Muscle of arm (tissue), 12 donors: ENCODE measurements around the gene EHD1. TPM values are rescaled to one million over a fixed set of nuclear protein-coding genes. Genes with fewer than 3 reads are reported as not detected.

ENCODE experiments used
- DNase-seq: peaks from one replicate; pipeline ENCODE4 v3.0.0-alpha.2; 2013
- polyA plus RNA-seq, 12 donors: library from polyadenylated mRNA; unstranded; fragments of 120-200 nt; gene quantifications; one replicate each; pipeline ENCODE4 v1.2.1, GENCODE V29; 2013; ENCODE audit not compliant: insufficient read length in 12 of 12

The EHD1 gene
- polyA plus RNA-seq, 12 donors = 64.6 to 363 (median 85.9) TPM

- no peak for DNase-seq
Measured at GRCh38 chr11:64911689-64912088, 33.3 kb upstream of the EHD1 start.

DNA sequence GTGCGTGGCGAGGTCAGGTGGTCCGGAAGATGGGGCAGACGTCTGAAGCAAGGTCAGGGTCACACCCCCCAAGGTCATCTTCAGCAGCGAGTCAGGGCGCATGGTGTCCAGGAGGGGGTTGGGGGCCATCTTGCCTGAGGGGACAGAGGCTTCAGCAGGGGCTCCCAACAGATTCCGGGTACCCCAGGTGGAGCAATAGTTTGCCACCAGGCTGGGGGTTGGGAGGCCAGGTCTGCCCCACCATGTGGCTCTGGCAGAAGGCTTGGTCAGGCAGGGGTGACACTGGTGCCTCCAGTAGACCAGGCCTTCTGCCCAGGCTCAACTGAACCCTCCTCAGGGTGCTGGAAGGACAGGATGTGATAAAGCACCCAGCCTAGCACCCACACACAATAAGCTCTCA lies 32.7 kb upstream of the EHD1 start:
- DNase-seq = no peak

DNA sequence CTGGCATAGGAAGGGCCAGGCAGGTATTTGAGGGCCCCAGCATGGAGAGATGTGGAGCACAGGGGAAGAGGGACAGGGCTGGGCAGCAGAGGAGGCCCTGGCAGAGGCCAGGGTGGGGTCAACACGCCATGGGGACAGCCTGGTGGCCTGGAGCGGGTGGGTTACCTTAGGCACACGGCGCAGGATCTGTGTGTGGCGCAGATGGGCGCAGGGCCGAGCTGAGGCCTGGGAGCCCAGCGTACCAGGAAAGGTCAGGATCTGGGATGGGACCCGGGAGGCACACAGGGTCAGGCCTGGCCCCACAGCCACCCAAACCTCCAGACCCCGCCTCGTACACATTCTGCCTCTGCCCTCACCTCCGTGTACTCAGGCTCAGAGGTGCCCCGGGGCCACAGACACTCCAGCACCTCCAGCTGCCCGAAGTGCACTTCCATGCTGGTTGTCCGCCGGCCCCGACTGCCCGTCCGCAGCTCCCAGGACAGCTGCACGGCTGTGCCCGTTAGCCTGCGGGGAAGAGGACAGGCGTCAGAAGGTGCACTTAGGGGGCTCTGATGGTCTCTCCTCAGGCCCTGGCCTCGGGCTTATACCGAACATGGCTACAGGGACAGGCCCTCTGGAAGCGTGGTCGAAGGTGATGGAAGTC lies 32.2 kb upstream of the EHD1 start:
- DNase-seq = no peak

GRCh38 chr11:64909653-64910343 lies 31.4 kb upstream of the EHD1 start:
- DNase-seq = no peak

DNA sequence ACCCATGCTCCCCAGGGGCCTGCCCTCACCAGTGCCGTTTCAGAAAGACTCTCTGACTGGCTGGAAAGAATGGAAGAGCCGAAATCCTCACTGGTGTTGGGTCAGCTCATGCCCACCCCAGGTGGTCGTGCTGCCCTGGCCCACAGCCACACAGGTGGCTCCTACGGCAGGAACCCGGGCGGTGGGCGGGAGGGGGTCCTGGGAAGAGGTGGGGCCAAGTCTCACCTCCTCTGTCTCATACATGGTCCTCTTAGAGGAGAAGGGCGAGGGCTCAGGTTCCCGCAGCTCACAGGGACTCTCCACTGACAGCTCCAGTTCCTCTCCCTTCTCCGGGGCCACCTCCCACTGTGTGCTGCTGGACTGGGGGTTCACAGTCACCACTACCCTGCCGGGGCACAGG lies 30.3 kb upstream of the EHD1 start:
- no peak for DNase-seq

GRCh38 chr11:64906314-64906635 lies 27.9 kb upstream of the EHD1 start:
- no peak for DNase-seq

- no peak for DNase-seq
Measured at GRCh38 chr11:64905516-64906313, 27.3 kb upstream of the EHD1 start.

GRCh38 chr11:64903291-64903833 lies 24.9 kb upstream of the EHD1 start:
- DNase-seq = no peak

- DNase-seq = no peak
Measured at GRCh38 chr11:64902102-64902900, 23.9 kb upstream of the EHD1 start.

GRCh38 chr11:64900774-64901173 lies 22.4 kb upstream of the EHD1 start:
- DNase-seq = no peak

DNA sequence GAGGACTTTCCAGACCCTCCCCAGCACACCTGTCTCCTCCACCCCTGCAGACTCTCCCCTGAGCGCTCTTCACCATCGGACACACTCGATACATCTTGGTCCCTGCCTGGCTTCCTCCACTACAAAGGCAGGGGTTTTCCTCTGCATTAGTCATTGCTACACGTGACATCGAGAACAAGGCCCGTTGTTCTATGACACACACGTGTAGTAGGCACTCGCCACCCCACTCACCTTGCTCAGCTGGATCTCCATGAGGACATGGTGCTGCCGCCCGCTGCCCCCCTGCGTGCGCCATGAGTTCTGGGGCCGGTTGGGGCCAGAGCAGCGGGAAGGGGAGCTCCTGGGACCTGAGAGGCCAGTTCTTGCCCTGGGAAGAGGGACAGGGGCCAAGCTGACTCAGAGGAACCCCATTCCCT lies 21.9 kb upstream of the EHD1 start:
- DNase-seq = no peak

GRCh38 chr11:64898541-64898940 lies 20.1 kb upstream of the EHD1 start:
- no peak for DNase-seq

GRCh38 chr11:64898076-64898445 lies 19.6 kb upstream of the EHD1 start:
- no peak for DNase-seq

DNA sequence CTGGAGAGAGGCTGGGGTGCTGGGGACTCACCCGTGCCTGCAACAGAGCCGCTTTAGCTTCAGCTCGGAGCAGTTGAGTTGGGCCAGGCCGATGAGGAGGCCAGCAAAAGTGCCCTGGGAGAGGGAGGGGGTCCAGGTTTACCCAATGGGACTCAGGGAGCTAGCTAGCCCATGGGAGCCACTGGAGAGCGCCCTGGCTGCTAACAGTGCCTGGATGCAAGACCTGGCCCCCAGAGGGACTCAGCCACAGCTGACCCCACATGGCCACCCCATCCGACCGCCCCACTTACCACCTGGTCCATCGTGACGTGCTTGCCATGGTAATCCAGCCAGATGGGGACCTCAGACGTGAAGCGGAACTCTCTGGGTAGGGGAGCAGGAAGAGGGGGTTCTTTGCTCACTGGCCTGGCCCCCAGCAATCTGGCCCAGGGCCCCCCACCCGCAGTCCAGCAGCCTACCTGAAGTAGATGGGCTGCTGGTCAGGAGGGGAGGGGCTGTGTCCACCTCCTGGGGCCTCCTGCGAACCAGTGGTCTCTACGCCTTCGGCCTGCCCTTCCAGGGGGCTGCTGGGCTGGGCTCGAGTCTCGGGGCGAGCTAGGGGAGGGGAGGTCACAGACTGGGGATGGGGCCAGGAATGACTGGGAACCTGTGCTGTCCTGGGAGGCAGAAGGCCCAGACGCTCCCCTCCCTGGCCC lies 19.1 kb upstream of the EHD1 start:
- DNase-seq = no peak

DNA sequence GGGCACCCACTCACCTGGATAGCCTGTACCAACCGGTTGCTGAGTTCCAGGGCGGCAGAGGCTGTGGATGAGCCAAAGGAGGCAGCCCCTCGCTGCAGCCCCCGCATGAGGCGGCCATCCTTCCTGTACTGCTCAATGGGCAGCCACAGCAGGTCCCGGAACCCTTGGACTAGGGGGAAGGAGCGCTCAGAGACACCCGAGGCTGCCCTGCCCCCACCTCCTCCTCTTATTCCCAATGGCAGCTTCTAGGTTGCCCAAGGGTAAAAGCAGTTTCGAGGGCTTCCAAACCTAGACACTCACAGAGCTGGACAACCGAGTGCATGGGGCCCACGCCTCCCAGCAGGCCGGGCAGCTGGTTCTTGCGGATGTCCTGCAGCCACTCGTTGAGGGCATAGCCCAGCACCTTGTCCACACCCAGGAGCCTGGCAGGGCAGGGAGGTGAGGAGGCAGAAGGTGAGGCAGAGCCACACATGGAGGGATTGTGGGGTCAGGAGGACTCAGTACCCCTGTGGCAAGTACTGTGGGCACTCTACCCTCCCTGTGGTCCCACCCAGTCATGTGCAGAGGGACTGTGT lies 18.1 kb upstream of the EHD1 start:
- DNase-seq = no peak

DNA sequence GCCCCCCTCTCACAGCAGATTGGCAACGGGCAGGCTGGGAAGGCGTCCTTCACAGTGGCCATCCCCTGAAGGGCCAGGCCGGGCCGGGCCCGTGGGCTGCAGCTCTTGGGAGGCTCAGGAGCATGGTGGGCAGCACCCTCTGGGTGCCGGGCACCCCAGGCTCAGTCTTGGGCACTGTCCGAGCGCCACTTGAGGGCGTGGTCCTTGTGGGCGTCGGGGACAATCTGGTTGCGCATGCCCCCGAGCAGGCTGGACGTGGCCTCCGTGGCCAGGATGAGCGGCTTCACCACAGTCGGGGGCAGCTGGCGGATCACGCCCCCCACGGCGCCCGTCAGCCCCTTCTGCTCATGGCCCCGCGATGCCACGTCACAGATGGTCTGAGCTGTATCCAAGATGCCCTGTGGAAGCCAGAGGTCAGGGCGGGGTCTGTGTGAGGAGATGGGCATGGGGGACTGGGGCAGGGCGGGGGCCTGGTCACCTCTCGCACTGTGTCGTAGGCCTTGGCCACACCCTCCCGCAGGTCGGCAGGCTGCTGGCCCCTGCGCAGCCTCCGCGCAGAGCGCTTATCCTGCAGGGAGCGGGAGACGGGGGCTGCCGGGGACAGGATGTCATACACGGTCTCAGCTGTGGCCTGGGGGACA lies 16.5 kb upstream of the EHD1 start:
- no peak for DNase-seq

- DNase-seq = no peak
Measured at GRCh38 chr11:64894070-64894811, 15.8 kb upstream of the EHD1 start.

- DNase-seq = no peak
Measured at GRCh38 chr11:64893194-64894069, 15.0 kb upstream of the EHD1 start.

DNA sequence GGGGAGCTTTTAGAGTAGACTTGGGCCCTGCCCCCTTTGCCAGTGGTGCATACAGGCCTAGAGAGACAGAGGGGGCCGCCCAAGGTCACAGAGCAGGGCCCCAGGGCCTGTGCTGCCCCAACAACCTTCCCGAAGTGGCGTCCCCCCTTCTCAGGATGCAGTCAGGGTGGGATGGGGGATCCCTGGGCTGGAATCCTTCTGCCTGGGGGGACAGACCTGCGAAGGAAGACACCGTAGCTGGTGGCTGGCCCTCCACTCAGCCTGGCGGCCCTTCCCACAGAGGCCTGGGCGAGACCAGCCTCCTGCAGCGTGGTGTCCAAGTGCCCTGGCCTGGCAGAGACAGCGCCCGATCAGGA lies 14.4 kb upstream of the EHD1 start:
- no peak for DNase-seq
